Omental fat pad (tissue), 4 donors: Measurements from ENCODE around the gene RITA1. TPM values are rescaled to one million over a fixed set of nuclear protein-coding genes. Genes with fewer than 3 reads are reported as not detected.

Experiments used
- ATAC-seq: fragments of 150-250 bp; one replicate; pipeline ENCODE4 v1.9.1; 2016; ENCODE audit warnings: mild to moderate bottlenecking, moderate library complexity; ENCODE audit not compliant: low FRiP score
- DNase-seq: peaks from one replicate; pipeline ENCODE4 v3.0.0-alpha.2; 2019; ENCODE audit warnings: low spot score
- CTCF ChIP-seq, 3 donors: fragments of 450-650 bp; IDR thresholded peaks; one replicate each; pipeline ENCODE4 v1.5.1; 2016 to 2017; ENCODE audit warnings: antibody characterized with exemption in 3 of 3, mild to moderate bottlenecking in 3 of 3, moderate library complexity in 2 of 3
- total RNA-seq, 4 donors: library from RNA; depleted of rRNA; stranded (reverse); fragments of >200 nt; gene quantifications; one replicate each; pipeline ENCODE4 v1.1.0, GENCODE V29; 2016

The RITA1 gene
- total RNA-seq, 4 donors from 2014 or later: 7.9 to 14.3 (median 11.5) TPM

GRCh38 chr12:113196990-113197389 lies 11.5 kb downstream of the RITA1 start:
- DNase-seq (peak; percentile 37), ATAC-seq (peak; percentile 90)
- no peak for TF ChIP-seq CTCF (IDR thresholded peaks at IDR 0.05)

- no peak for ATAC-seq
- TF ChIP-seq CTCF (IDR thresholded peaks at IDR 0.05): no peak
- no peak for DNase-seq
Measured at GRCh38 chr12:113197518-113198077, 12.1 kb downstream of the RITA1 start.

- ATAC-seq (no peak), DNase-seq (no peak)
- TF ChIP-seq CTCF (IDR thresholded peaks at IDR 0.05): no peak
Measured at GRCh38 chr12:113198296-113198695, 12.8 kb downstream of the RITA1 start.

- TF ChIP-seq CTCF (IDR thresholded peaks at IDR 0.05): no peak
- ATAC-seq (no peak), DNase-seq (no peak)
Measured at GRCh38 chr12:113200021-113200797, 14.7 kb downstream of the RITA1 start.

GRCh38 chr12:113201187-113202177 lies 16.0 kb downstream of the RITA1 start:
- no peak for DNase-seq
- TF ChIP-seq CTCF (IDR thresholded peaks at IDR 0.05): no peak
- ATAC-seq: no peak

- no peak for TF ChIP-seq CTCF (IDR thresholded peaks at IDR 0.05)
- ATAC-seq (no peak), DNase-seq (no peak)
Measured at GRCh38 chr12:113202300-113203075, 17.0 kb downstream of the RITA1 start.
